ENCODE results near the gene OR10G3.

OR10G3 gene

DNA sequence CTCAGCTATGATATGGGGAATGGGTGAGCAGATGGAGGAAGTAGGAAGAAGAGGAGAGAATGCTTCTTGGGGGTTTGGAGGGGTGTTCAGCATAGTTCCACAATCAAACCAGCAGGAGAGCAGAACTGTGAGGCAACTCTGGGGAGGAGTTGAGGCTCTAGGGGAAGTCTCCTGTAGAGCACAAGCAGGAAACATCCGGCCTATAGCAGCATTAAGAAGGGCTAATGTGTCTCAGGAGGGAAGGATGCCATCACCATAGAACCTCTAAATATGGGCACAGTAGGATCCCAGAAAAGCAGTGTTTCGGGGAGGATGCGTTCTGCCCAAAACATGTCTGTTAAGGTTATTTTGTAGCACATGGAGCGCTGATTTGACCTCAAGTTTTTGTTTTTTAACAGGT, 45.3 kb downstream of the OR10G3 start:
- no peak for DNase-seq

- no peak for DNase-seq
Observed at GRCh38 chr14:21533294-21533693, 46.6 kb downstream of the OR10G3 start.

DNA sequence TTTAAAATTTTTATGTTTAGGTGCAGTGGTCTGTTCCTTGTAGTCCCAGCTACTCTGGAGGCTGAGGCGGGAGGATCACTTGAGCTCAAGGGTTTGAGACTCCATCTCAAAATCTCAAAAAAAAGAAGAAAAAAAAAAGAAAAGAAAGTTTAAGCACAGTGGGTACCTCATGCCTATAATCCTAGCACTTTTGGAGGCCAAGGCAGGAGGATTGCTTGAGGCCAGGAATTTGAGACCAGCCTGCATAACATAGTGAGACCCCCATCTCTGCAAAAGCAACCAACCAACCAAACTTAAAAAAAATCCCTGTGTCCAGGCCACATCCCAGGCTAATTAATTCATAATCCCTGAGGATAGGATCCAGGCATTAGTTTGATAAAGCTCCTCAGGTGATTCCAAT, 50.4 kb downstream of the OR10G3 start:
- no peak for DNase-seq

GRCh38 chr14:21528381-21529348, 51.2 kb downstream of the OR10G3 start:
- peak; percentile 67 for DNase-seq

GRCh38 chr14:21527318-21527679, 52.6 kb downstream of the OR10G3 start:
- no peak for DNase-seq

DNA sequence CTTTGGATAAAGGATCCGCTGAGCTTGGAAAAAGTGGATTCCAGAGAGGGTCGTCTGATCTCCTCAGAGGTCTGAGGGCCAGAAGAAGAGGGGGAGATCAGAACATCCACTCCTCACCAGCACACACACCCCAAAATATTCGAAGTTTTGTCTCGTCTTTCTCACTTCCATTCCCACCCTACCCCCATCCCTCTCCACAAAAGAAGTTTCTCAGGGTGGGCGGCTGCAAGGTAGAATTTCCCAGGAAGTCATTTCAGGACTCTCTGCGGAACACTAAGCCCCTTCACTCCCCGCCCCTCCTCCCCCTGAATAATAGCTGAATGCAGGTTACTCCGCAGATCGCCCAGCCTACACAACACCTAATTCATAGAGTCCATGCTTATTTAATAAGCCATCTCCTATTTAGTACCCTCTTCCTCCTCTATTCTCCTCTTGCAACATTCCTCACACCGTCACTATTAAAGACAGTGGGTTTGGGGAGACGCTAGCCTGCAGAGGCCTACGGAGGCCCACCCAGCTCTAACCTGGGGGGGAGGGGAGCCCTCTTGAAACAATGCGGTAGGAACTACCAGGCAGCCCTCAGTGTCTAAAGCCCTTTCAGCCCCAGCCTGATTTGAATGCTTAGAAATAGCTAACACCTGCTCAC, 53.1 kb downstream of the OR10G3 start:
- peak; percentile 36 for DNase-seq

DNA sequence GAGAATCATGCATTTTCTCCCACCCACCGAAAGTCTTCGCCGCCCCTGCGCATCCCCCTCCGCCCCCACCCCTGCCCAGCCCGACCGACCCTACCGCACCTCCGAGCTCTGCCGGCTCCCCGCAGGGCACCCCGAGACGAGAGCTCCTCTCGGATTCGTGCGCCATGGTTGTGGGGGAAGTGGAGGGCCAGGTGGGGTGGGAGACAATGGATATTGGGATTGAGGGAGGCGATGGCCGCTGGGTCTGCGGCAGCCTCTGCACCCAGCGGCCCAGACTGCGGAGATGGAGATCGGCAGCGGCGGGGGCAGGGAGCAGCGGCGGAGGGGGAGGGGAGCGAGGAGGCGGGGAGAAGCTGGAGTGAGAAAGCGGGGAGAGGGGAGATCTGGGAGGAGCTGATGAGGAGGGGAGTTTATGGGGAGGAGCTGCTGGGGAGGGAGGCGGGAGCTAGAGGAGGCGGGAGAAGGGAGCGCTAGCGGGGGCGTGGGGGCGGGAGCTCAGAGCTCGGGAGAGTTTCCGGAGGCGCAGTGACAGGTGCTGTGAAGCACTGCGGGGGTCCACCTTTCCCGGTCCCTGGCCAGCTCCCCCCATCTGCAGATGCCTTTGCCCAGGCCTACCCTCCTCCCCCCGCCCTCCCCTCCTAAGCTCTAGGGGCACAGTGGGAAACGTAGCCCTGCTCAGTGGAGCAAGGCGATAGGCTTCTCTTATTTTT, 53.8 kb downstream of the OR10G3 start, which contains the start of gene SALL2:
SALL2 (minus strand) TSS at position 385 of the 710 bp plus-strand sequence; CDS start at position 166, 219 bp downstream.
- peak; percentile 70 for DNase-seq

DNA sequence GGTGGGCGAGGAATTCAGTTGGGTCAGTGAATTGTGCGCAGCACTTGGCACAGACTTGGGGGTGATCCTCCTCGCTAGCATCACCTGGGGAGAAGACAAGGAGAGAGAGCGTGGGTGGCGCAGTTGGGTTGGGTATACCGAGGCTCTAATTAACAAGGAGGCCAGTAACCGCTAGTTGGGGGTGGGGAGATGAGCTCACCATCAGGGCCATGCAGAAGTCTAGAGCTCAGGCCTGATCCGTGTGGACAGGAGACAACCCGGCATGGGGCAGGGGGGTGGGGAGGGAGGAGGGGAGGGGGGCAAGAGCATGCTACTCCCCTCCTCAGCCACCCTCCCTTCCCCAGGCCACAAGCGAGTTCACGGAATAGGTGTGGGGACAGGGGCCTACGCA, 54.3 kb downstream of the OR10G3 start:
- DNase-seq = no peak

DNA sequence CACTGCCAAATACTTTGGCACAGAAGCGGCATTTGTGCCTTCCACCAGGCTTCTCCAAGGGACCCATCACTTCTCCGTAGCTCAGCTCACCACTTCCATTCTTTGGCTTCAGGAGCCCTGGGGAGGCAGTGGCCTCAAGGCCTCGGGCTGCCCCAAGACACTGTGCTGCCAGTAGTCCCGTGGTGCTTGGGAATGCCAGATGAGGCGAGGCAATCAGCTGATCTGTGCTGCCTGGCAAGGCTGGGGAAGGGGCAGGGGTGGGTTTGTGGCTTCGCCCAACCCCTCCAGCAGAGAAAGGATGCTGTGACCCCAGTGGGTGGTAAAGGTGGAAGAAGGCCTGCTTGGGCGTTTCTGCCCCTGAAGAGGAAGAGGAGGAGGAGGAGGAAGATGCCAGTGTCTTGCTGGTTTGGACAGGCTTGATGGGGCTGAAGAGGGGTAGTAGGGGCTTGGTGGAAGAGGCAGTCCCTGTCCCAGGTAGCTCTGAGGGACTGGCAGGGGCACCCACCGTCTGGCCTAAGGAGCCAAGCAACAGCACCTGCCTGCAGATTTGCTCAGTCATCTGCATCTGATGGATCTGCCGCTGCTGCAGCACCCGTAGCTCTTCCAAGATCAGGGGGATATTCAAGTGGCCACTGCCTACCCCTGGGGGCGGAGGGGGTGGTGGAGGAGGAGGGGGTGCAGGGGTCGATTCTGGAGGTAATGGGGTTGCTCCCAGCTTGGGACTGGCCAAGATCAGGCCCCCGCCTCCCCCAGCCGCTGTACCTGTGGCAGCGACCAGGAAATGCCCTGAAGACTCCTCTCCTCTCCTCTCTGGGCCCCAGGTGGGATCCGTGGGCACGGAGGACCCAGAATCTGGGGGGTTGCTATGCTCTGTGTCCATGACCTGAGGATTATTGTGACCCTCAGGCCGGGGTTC, 55.0 kb downstream of the OR10G3 start:
- DNase-seq = no peak

DNA sequence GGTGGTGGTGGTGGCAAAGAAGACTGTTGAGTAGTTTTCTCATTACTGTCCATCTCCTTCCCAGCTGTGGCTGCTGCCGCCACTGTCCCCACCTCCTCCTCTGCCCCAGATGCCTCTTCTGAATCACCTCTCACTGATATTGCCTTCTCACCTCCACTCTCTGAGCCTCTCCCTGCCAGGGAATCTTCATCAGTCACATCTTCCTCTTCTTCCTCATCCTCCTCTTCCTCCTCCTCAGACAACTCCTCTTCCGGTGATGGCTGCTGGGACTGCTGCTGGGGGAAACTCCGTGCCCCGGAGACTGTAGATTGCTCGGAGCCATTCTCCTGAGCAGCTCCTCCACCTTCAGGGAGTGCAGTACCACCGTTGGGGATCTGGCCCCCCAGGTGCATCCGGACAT, 56.7 kb downstream of the OR10G3 start:
- no peak for DNase-seq

DNA sequence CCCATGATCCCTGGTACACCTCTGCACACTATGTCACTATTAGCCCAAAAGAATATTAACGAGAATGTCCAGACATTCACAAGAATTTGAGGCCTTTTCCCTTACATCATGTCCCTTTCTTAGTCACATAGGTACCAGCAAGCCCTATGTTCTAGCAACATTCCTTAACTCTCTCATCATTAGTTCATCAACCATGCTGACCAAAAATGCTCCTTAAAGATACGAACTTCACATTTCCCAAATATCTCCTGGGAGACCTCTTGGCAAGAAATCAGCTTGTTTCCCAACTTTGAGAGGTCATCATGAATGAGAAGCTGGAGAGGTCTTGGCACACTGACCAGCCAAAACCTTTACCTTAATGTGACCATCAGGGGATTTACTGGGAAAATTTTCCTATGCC, 58.4 kb downstream of the OR10G3 start:
- DNase-seq = no peak

DNA sequence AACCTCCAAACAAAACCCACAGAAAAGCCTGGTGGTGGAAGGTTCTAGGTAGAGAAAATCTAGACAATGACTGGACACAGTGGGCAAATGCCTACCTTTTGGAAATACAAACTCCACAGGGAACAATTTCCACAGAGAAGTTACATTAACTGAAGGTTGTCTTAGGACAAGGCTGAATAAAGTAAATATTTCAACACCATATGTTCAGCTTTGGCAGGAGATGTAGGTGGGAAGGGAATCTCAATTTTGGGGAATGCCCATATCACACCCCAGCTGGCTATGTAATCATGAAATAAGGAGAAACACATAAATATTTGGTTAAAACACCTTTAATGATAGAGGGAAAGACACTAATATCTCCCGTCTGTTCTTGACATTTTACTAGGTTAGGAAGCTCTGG, 59.1 kb downstream of the OR10G3 start:
- DNase-seq = no peak

DNA sequence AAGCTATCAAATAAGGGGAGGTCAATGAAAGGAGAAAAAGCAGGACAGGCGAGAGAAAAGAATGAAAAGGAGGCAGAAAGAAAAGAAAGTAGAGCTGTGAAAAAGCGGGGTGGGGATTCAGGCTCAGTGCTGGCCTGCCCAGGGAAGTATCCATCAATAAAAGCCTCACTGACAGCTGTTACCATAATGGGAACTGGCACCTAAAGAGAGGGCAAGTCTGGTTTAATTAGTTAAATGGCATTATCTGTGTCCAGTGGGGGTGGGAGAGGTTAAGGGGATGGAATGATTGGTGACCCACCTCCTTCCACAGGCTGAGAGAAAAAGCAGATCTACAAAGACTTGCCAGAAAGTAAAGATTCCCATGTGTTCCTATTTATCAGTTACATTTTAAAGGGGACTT, 61.2 kb downstream of the OR10G3 start:
- DNase-seq = no peak
